Cardiac fibroblast (primary cell): Measurements from ENCODE around the gene CAMK2D.

Experiments used
- DNase-seq, 2 donors: peaks; one replicate each; pipeline versions ENCODE4 v3.0.0 to v3.0.0-alpha.2; 2010; ENCODE audit warnings: low read depth in 2 of 2
- H3K4me3 ChIP-seq, 2 donors: replicated peaks in 1 of 2; 1 replicate in 1 of 2; 2 replicates in 1 of 2; pipeline ENCODE4 v1.5.1; 2011; ENCODE audit warnings: low read depth in 2 of 2, low read length in 2 of 2, mild to moderate bottlenecking in 2 of 2, moderate library complexity in 1 of 2
- CTCF ChIP-seq: IDR thresholded peaks from one replicate; pipeline ENCODE4 v1.5.1; 2011; ENCODE audit warnings: low read depth, mild to moderate bottlenecking, low read length, inconsistent platforms

CAMK2D gene

DNA sequence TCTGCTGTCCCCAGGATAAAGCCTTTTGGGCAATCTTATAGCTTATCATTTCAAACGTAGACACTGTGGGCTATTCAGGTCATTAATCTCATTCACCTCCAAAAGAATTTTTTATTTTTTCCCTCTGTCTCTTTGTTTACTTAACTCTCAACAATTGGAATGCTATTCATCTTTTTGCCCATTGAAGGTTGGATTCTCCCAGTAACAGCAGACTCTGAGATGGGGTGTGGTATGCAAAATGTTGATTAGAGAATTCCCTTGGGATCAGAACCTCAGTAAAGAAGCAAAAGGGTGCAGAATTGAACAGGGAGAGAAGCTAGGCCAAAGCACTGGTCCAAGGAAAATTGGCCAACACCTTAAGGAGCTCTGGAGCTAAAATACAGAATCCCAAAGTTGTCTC is 60.4 kb downstream of the CAMK2D start:
- H3K4me3 ChIP-seq: no peak overlapping the region
- DNase-seq: no peak
- TF ChIP-seq CTCF: no peak

- TF ChIP-seq CTCF: no peak
- no peak for DNase-seq
- H3K4me3 ChIP-seq: no peak overlapping the region
Observed at GRCh38 chr4:113700602-113701150, 60.9 kb downstream of the CAMK2D start.

GRCh38 chr4:113699772-113700171 is 61.8 kb downstream of the CAMK2D start:
- TF ChIP-seq CTCF: no peak
- peak in 1 of 2 donors; percentile 42 for DNase-seq
- H3K4me3 ChIP-seq: no peak overlapping the region

GRCh38 chr4:113697429-113697828 is 64.1 kb downstream of the CAMK2D start:
- H3K4me3 ChIP-seq: no peak overlapping the region
- no peak for TF ChIP-seq CTCF

DNA sequence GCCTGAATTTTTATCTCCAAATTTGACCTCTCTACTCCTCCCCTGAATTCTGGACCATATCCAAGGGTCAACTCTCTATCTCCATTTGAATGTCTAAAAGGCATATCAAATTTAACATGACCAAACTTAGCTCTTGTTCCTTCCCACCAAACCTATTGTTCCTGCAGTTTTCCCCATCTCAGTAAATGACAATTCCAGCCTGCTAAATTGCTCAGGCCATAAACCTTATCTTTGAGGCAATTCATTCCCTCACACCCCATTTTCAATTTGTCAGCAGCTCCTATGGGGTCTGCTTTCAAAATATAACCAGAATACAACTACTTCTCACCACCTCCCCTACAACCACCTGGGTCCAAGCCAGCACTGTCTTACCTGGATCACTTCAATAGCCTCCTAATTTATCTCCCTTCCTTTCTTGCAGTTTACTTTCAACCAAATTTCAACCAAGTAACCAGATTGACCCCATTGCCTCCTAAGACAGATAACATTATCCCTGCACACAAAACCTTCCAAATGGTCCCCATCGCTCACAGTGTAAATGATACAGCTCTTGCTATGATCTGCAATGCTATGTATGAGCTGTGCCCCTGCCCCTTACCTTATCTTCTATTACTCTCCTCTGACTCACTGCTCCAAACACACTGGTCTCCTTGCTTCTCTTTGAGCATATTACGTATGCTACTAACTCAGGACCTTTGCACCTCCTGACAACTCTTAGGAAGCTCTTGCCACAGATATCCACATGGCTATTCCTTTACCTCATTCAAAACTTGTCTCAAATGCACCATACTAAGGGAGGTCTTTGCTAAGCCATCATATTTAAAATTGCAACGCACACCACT is 66.0 kb downstream of the CAMK2D start:
- no peak overlapping the region for H3K4me3 ChIP-seq
- TF ChIP-seq CTCF: no peak
- peak; percentile 46 to 60 for DNase-seq

More at GRCh38 chr4:113697429-113697828, 64.1 kb downstream of the CAMK2D start:
- DNase-seq: no peak

DNA sequence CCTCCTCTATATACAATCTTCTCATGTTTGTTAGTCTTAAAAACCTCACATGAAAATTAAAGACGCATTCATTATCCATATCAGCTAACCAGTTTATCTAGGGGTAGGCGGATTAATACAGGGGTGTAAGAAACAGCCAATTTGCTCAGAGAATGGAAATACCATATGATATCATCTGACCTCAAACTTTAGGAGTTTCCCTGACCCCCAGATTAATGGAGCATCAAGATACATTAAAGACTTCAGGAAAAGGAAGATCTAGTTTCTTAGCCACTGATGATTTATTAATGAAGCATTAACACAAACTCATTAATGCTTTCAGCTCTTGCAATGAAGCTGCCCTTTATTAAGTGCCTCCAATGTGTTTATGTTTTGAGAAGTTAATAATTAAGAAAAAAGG is 67.5 kb downstream of the CAMK2D start:
- TF ChIP-seq CTCF: no peak
- DNase-seq: no peak
- H3K4me3 ChIP-seq: no peak overlapping the region
